WTC11 (cell line): ENCODE measurements around the gene RPL35. TPM values are rescaled to one million over a fixed set of nuclear protein-coding genes. Genes with fewer than 3 reads are reported as not detected.

Experiments
- ATAC-seq: fragments of 200-7000 bp; cut with Tn5 transposase; 2 replicates; pipeline ENCODE4 v1.10.0; 2021; ENCODE audit warnings: mild to moderate bottlenecking, moderate library complexity
- CTCF ChIA-PET: fragments of 300-600 bp; sonication (Branson Sonifier 250); formaldehyde crosslinking; loops from one replicate; lab custom pipeline; 2021; ENCODE audit warnings: antibody characterized with exemption; lab: Charles Lee
- POLR2A ChIA-PET: fragments of 350-600 bp; sonication (Branson Sonifier 250); formaldehyde crosslinking; loops from one replicate; lab custom pipeline; 2021; ENCODE audit warnings: antibody characterized with exemption; lab: Charles Lee
- DNase-seq: peaks from one replicate; pipeline ENCODE4 v3.0.0; 2021; ENCODE audit warnings: low spot score
- H3K27ac Mint-ChIP-seq: 2 replicates; pipeline ENCODE4 v1.8.0; 2021; ENCODE audit warnings: mixed read lengths
- H3K27me3 Mint-ChIP-seq: 2 replicates; pipeline ENCODE4 v1.8.0; 2021; ENCODE audit warnings: low read depth, mild to moderate bottlenecking, moderate library complexity, mixed read lengths
- H3K36me3 Mint-ChIP-seq: 2 replicates; pipeline ENCODE4 v1.8.0; 2021; ENCODE audit warnings: mixed read lengths
- H3K4me1 Mint-ChIP-seq: 2 replicates; pipeline ENCODE4 v1.8.0; 2022; ENCODE audit warnings: mixed read lengths
- H3K4me3 Mint-ChIP-seq: 2 replicates; pipeline ENCODE4 v1.8.0; 2021; ENCODE audit warnings: mild to moderate bottlenecking, moderate library complexity, mixed read lengths
- H3K9me3 Mint-ChIP-seq: 2 replicates; pipeline ENCODE4 v1.8.0; 2021; ENCODE audit warnings: mixed read lengths
- ATF1 ChIP-seq: sonication (generic); formaldehyde crosslinking; IDR thresholded peaks from 2 replicates; pipeline ENCODE4 v1.8.1; 2023; ENCODE audit warnings: mild to moderate bottlenecking, moderate library complexity, missing genetic modification reagents
- CBFB ChIP-seq: sonication (generic); formaldehyde crosslinking; IDR thresholded peaks from 2 replicates; pipeline ENCODE4 v1.8.1; 2022; ENCODE audit warnings: mild to moderate bottlenecking, low read depth, missing genetic modification reagents
- GABPB1 ChIP-seq: sonication (generic); formaldehyde crosslinking; IDR thresholded peaks from 2 replicates; pipeline ENCODE4 v1.8.1; 2023; ENCODE audit warnings: mild to moderate bottlenecking, missing genetic modification reagents
- NFE2L1 ChIP-seq: sonication (generic); formaldehyde crosslinking; IDR thresholded peaks from 2 replicates; pipeline ENCODE4 v1.8.1; 2023; ENCODE audit warnings: missing genetic modification reagents
- PRDM15 ChIP-seq: sonication (generic); formaldehyde crosslinking; IDR thresholded peaks from 2 replicates; pipeline ENCODE4 v1.8.0; 2022; ENCODE audit warnings: missing genetic modification reagents
- RELA ChIP-seq: sonication (generic); formaldehyde crosslinking; IDR thresholded peaks from 2 replicates; pipeline ENCODE4 v1.8.1; 2022; ENCODE audit warnings: missing genetic modification reagents, mild to moderate bottlenecking, borderline replicate concordance
- SMAD3 ChIP-seq: sonication (generic); formaldehyde crosslinking; IDR thresholded peaks from 2 replicates; pipeline ENCODE4 v1.8.0; 2022; ENCODE audit warnings: missing genetic modification reagents, mild to moderate bottlenecking, borderline replicate concordance
- SP1 ChIP-seq: sonication (generic); formaldehyde crosslinking; conservative IDR thresholded peaks from 2 replicates; pipeline ENCODE4 v1.8.1; 2022; ENCODE audit warnings: missing genetic modification reagents
- TP53 ChIP-seq: sonication (generic); formaldehyde crosslinking; IDR thresholded peaks from 2 replicates; pipeline ENCODE4 v1.8.1; 2023; ENCODE audit warnings: mild to moderate bottlenecking, missing genetic modification reagents
- USF2 ChIP-seq: sonication (generic); formaldehyde crosslinking; IDR thresholded peaks from 2 replicates; pipeline ENCODE4 v1.8.1; 2023; ENCODE audit warnings: mild to moderate bottlenecking, missing genetic modification reagents, moderate library complexity
- ZNF232 ChIP-seq: sonication (generic); formaldehyde crosslinking; IDR thresholded peaks from 2 replicates; pipeline ENCODE4 v1.8.0; 2022; ENCODE audit warnings: mild to moderate bottlenecking, missing genetic modification reagents
- ZNF263 ChIP-seq: sonication (generic); formaldehyde crosslinking; IDR thresholded peaks from 2 replicates; pipeline ENCODE4 v1.8.1; 2022; ENCODE audit warnings: low read depth, mild to moderate bottlenecking, moderate library complexity, missing genetic modification reagents
- ZNF512 ChIP-seq: sonication (generic); formaldehyde crosslinking; IDR thresholded peaks from 2 replicates; pipeline ENCODE4 v1.8.1; 2022; ENCODE audit warnings: missing genetic modification reagents, borderline replicate concordance
- total RNA-seq: library from RNA; stranded (reverse); gene quantifications from 3 replicates; pipeline ENCODE4 v1.2.3, GENCODE V29; 2021
- TF ChIP-seq, protein P1 (sequence below): sonication (generic); formaldehyde crosslinking; IDR thresholded peaks from 2 replicates; pipeline ENCODE4 v1.8.0; 2023; ENCODE audit warnings: missing genetic modification reagents
- TF ChIP-seq, protein P2 (sequence below): sonication (generic); formaldehyde crosslinking; IDR thresholded peaks from 2 replicates; pipeline ENCODE4 v1.8.0; 2022; ENCODE audit warnings: mild to moderate bottlenecking, missing genetic modification reagents
- TF ChIP-seq, protein P3 (sequence below): sonication (generic); formaldehyde crosslinking; IDR thresholded peaks from 2 replicates; pipeline ENCODE4 v1.8.1; 2022; ENCODE audit warnings: mild to moderate bottlenecking, missing genetic modification reagents, moderate library complexity, borderline replicate concordance
- TF ChIP-seq, protein P4 (sequence below): sonication (generic); formaldehyde crosslinking; IDR thresholded peaks from 2 replicates; pipeline ENCODE4 v1.8.0; 2022; ENCODE audit warnings: mild to moderate bottlenecking, missing genetic modification reagents

The RPL35 gene
- total RNA-seq, 1 experiment from 2014 or later = 1,710 TPM

- no peaks in the 10 kb centered on the region for H3K27me3 Mint-ChIP-seq
- TF ChIP-seq SMAD3 (CRISPR knock-in tag) (no peak), ZNF232 (CRISPR knock-in tag) (no peak), SP1 (no peak), ZNF263 (CRISPR knock-in tag) (no peak), GABPB1 (CRISPR knock-in tag) (no peak), CBFB (no peak), ZNF512 (CRISPR knock-in tag) (no peak), PRDM15 (CRISPR knock-in tag) (no peak), TP53 (CRISPR knock-in tag) (no peak), USF2 (CRISPR knock-in tag) (no peak), RELA (CRISPR knock-in tag) (no peak)
- TF ChIP-seq, protein P1, sequence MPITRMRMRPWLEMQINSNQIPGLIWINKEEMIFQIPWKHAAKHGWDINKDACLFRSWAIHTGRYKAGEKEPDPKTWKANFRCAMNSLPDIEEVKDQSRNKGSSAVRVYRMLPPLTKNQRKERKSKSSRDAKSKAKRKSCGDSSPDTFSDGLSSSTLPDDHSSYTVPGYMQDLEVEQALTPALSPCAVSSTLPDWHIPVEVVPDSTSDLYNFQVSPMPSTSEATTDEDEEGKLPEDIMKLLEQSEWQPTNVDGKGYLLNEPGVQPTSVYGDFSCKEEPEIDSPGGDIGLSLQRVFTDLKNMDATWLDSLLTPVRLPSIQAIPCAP = no peak
- TF ChIP-seq, protein P2, sequence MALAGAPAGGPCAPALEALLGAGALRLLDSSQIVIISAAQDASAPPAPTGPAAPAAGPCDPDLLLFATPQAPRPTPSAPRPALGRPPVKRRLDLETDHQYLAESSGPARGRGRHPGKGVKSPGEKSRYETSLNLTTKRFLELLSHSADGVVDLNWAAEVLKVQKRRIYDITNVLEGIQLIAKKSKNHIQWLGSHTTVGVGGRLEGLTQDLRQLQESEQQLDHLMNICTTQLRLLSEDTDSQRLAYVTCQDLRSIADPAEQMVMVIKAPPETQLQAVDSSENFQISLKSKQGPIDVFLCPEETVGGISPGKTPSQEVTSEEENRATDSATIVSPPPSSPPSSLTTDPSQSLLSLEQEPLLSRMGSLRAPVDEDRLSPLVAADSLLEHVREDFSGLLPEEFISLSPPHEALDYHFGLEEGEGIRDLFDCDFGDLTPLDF (CRISPR knock-in tag) = no peak
- DNase-seq = no peak
- CTCF ChIA-PET = interaction anchor here (0.6 to 10.1 kb wide), 10 partner anchors 12 to 43 kb away, joined by 3 to 147 read pairs (median 4); partner anchors contain the start of genes NR6A1, OLFML2A and WDR38
- peak overlapping the region; percentile 13; the same call in 1 of the 2 replicates for H3K27ac Mint-ChIP-seq
- H3K4me1 Mint-ChIP-seq = peaks cover 31% of the 10 kb centered on the region
- POLR2A ChIA-PET = interaction anchor here (0.5 to 1.1 kb wide), 2 partner anchors 48 to 555 kb away, joined by 3 read pairs; partner anchors contain the start of genes ARPC5L and RPL35
- no peak for ATAC-seq
- H3K36me3 Mint-ChIP-seq = no peaks in the 10 kb centered on the region
- no peaks in the 10 kb centered on the region for H3K9me3 Mint-ChIP-seq
- H3K4me3 Mint-ChIP-seq = no peak overlapping the region
Observed at GRCh38 chr9:124813501-124814163, 48.1 kb downstream of the RPL35 start.

GRCh38 chr9:124813041-124813440 is 48.7 kb downstream of the RPL35 start:
- H3K4me3 Mint-ChIP-seq = no peak overlapping the region

More at GRCh38 chr9:124813041-124813440, 48.7 kb downstream of the RPL35 start:
- no peaks in the 10 kb centered on the region for H3K36me3 Mint-ChIP-seq
- no peak for ATAC-seq
- H3K9me3 Mint-ChIP-seq = no peaks in the 10 kb centered on the region
- ChIA-PET CTCF (interaction anchor here (1.1 to 10.1 kb wide), 7 partner anchors 11 to 40 kb away, joined by 3 to 147 read pairs (median 7); partner anchors contain the start of genes NR6A1, OLFML2A and WDR38), POLR2A (no interaction called here)
- peaks cover 36% of the 10 kb centered on the region for H3K4me1 Mint-ChIP-seq
- TF ChIP-seq ZNF232 (CRISPR knock-in tag) (no peak), NFE2L1 (CRISPR knock-in tag) (no peak), ATF1 (CRISPR knock-in tag) (no peak), USF2 (CRISPR knock-in tag) (no peak)
- TF ChIP-seq, protein P3, sequence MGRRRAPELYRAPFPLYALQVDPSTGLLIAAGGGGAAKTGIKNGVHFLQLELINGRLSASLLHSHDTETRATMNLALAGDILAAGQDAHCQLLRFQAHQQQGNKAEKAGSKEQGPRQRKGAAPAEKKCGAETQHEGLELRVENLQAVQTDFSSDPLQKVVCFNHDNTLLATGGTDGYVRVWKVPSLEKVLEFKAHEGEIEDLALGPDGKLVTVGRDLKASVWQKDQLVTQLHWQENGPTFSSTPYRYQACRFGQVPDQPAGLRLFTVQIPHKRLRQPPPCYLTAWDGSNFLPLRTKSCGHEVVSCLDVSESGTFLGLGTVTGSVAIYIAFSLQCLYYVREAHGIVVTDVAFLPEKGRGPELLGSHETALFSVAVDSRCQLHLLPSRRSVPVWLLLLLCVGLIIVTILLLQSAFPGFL = no peak
- TF ChIP-seq, protein P4, sequence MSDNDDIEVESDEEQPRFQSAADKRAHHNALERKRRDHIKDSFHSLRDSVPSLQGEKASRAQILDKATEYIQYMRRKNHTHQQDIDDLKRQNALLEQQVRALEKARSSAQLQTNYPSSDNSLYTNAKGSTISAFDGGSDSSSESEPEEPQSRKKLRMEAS (CRISPR knock-in tag) = no peak
- H3K27ac Mint-ChIP-seq = no peak overlapping the region
- no peak for DNase-seq
- H3K27me3 Mint-ChIP-seq = no peaks in the 10 kb centered on the region
